NCI-H446 treated with DMSO at 0.1 percent for 48 hours (cell line): ENCODE data around the gene AGBL3.

Source experiments
- DNase-seq: peaks from one replicate; lab custom pipeline; 2025; lab: John Stamatoyannopoulos, UW

Gene AGBL3

DNA sequence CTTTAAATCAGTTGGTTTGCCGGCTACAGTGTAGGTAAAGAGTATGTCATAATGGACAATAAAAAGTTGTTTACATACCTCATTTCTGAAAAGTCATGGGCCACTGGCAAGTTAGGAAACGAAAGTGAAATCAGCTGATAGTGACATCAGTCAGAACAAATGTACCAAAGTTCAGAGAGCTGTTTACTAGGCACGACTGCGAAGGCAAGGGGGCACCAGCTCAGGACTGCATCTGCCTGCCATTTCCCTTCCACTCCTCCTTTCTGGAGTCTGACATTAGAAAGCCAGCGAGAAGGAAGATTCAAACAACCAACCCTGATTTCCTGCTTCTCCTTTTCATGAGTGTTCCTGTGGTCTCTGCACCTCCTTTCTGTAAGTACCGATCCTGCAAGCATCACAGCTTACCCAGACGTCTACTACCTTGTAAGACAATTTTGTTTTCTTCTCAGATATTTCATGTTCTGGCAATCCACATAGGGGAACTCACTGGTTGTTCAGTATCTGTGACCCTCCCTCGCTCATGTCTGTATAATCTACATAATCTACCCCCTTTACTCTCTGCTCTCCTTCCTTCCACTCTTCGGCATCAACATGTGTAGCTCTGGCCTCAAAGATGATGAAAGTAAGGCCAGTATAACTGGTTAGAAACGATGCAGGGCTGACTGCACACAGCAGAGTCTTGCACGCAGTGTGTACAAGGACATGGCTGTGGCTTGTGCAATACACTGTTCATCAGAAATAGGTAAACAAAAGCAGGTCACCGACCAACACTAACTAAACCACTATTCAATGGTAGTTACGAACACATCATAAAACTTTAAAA, 161.8 kb downstream of the AGBL3 start, which contains the start of gene TMEM140:
Gene TMEM140 (plus strand): TSS at position 174 of the 823 bp plus-strand sequence. CDS start 16,370 bp downstream, outside the sequence.
- DNase-seq, result no peak

DNA sequence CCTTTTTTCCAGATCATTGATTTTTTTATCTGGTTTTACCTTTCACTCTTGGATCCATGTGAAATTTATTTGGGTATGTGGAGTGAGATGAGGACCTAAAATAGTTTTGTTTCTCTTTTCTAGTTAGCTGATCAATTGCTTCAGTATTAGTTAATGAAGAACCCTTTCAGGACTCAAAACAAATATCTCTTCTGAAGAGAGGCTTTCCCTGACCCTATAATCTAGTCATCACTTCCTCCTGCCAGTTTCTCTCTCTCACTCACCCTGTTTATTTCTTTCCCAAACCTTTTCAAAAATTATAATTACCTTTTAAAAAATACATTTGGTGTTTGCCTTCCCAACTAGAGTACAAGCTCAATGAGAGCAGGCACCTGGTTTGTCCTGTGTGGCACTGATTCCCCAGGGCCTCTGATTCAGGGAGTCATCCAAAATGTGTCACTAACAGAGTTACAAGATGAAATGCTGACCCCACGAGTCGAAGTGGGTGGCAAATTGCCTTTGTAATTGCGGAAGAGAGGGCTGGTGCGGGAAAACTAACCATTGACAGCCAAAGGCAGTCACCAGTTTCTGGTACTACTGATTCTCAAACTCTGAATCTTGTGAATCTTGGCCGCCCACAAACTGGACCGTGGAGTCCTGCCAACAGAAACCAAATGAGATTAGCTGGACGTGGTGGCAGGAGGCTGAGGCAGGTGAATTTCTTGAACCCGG, 163.9 kb downstream of the AGBL3 start:
- DNase-seq, result no peak

DNA sequence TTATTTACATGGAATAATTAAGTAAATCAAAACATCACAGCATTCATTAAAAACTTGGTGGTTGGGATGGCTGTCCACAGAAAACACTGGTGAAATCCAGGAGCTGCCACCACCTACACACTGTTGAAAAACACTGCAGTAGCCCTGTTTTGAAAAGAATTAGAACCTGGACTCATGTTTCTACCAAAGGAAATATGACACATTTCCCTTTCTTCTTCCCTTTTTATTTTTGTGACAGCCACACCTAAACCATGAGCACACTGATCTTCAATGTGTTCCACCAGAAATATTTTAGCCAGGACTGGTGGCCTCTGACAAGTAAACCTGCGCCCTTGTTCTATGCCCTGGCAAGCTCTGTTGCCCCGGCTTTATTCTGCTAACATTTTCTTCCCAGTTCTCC, 164.8 kb downstream of the AGBL3 start:
- no peak for DNase-seq

DNA sequence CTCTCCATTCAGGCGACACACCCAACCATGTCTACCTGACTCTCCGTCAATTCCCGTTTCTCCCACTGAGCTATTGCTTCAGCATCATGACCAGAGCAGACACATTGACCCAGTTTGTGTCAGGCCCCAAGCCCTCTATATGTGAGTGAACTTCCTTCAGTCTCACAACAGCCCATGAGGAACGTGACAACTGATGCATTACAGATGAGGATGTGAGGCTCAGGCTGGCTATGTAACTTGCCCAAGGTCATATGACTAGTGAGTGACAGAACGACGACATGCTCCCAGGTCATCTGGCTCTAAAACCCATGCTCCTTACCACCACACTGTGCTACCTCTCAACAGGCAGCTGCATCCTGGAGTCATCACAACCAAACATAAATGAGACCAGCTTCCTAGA, 165.2 kb downstream of the AGBL3 start:
- no peak for DNase-seq

DNA sequence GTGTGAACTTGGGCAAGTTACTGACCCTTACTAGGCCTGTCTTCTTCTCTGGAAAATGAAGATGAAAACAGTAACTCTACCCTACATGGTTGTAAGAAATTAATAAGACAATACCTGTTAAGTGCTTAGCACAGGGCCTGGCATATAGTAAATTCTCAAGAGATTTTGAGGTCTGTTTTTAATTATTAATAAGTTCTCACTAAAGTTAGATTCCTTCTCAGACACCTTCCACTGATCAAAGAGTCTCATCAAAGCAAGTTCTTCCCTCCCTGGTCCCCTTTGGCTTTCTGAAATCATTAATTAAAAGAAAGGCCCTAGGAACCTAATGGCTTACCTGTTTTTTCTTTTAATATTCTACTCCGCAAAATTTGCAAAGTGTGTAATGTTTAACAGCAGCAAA, 166.1 kb downstream of the AGBL3 start:
- DNase-seq, result no peak

DNA sequence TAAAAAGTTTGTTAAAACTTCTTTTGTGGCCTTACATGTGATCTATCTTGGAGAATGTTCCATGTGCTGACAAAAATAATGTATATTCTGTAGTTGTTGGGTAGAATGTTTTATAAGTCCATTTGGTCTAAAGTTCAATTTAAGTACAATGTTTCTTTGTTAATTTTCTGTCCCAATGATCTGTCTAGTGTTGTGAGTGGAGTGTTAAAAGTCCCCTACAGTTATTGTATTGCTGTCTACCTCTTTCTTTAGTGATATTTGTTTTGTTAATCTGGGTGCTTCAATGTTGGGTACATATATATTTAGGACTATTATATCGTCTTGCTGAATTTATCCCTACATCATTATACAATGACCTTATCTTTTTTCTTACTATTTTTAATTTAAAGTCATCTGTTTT, 168.4 kb downstream of the AGBL3 start:
- no peak for DNase-seq

DNA sequence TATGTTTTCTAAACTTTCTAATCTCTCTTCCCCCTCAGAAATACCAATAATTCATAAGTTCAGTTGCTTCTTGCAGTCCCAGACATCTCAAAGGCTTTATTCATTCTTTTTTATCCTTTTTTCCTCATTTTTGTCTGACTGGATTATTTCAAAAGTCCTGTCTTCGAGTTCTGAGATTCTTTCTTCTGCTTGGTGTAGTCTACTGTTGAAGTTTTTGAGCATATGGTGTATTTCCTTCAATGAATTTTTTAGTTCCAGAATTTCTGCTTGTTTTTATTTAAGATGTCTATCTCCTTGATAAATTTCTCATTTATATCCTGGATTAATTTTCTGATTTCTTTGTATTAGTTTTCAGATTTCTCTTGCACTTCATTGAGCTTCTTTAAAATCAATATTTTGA, 170.0 kb downstream of the AGBL3 start:
- DNase-seq, result no peak

DNA sequence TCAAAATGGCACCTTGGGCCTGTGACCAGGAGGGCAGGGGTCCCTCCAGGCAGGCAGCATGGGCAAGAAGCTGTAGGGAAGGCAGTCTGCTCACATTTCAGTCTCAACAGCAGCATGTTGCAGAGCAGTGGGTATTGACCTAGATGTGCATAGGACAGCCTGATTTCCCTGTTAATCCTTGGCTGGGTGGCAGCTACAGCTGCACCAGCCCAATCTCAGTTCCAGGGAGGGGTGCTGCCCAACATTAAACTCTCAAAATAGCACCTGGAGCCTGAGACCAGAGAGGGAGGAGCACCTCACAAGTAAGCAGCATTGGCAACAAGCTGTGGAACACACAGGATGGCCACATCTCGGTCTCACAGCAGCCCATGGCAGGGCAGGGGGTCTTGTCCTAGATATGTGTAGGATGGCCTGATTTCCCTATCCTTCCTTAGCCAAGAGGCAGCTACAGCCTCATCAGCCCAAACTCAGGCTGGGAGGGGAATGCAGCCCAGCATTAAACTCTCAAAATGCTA, 171.9 kb downstream of the AGBL3 start:
- DNase-seq, result no peak

DNA sequence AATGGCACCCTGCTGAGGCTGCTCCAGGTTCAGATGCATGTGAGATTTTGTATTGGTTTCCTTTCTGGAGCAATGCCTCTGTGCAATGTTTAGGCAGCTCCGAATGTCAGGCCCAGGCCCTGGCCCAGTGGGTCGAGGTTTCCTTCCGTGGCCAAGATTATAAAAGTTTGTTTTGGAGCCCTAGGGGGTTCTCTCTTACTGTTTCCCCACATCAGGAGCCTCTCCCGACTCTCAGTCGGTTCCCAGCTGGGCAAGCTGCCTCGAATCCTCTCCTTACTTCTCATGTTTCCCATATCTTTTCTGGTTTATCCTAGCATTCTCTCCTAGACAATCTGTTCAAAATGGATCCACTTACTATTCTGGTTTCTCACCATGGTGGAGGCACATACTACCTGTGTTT, 172.6 kb downstream of the AGBL3 start:
- DNase-seq, result no peak

DNA sequence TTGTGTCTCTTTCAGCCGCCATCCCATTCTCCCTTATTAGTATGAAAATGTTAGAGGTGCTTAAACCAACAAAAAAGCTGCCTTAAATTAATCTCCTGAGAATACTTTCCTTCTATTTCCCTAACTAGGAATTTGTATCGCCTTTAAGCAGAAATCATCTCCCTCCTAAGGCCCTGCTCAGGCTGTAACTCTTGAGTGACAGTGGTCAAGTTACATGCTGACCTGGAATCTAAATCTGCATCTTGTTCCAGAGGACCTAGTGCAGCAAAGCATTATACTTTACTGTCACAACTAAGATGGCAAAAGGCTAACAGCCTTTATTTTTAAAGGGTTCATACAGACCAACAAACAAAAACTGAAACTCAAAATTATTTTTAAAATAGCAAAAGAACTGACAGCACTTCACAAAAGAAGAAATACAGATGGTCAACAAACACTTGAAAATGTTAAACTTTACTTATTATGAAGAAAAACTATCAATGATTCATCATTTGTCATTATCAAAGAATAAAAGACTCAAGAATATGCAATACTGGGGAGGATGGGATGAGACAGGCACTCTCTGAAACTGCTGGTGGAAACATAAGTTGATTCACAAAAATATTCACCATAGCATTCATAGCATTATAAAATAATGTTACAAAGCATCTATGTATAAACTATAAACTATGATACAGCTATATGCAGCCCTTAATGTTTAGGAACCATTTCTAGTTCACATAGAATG, 173.2 kb downstream of the AGBL3 start:
- DNase-seq, result no peak

DNA sequence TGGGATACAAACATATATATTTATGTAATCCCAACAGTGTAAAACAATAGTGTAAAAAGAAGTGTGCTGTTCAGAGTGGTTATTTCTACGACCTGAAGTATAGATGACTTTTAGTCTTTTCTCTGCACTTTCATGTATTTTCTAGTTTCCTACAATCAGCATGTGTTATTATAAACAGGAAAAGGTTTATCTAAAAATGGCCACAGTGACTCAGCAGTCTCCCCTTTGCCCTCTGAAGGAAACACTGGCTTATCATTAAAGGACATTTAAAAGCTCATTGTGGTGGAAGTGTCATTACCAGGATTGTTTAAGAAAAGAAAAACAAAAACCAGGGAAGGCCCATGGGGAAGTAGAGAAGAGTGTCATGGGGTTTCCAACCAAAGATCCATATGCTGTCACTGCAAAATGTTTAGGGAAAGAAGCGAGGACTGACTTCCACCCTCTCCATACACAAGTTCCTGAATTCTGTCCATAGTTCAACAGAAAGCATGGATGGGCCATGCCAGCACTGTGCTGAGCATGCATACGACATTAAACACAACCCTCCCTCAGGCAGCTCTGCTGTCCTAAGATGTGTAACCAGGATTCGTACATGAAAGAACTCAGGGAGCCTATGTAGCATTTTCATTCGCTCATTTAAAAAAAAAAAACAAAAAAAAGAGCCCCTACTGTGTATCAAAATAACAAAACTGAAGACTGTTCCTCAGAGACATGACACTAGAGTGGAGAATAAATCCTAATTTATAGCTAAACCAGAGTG, 174.0 kb downstream of the AGBL3 start:
- no peak for DNase-seq

DNA sequence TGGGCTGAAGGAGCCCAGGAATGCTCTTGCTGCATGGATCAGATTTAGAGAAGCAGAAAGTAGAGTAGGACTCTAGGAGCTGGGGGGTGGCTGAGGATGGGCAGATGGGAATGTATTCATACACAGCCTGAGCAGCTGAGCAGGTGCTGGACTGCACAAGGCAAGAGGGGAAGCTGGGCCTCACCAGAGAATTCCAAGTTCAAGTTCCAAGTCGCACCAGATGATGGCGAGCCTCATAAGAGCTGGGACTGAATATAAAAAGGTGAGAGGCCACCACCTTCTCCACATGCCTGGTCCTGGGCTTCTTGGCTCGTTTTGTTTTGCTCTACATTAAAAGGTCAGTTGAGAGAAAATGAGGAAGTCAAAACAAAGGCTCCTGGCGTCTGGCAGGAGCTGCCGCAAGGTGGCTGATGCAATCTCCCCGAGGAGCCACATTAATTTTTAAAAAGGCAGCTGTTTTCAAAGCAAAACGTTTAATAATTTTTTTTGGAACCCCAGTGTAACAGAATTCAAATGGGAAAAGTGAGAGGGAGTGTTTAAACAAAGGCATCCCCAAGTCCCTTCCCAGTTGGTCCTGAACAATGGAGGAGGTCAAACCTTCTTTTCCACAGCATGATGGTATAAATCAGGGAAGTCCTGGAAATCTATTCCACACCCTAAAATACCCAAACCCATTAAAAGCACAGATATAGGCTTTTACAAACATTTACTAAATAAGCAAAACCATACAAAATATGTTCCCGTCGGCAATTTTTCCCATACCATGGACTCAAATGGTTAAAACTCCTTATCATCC, 174.7 kb downstream of the AGBL3 start:
- DNase-seq, result no peak

DNA sequence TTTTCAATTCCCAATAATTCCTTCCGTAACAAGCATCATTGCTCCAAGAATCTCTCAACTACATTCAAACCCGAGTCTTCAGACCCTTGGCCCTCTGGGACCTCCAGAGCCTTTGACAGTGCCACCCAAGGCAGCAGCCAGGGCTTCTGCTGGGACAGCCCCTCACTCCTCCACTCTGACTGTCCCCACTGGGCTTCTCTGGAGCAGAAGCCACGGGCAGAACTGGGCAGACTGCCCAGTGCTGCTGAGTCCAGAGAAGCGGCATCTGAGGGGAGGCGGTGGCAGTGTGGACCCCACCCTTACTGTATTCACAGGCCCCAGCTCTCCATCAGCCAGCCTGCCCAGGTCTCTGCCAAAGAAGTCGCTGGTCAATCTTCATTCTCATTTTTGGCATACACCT, 175.4 kb downstream of the AGBL3 start:
- DNase-seq, result no peak

DNA sequence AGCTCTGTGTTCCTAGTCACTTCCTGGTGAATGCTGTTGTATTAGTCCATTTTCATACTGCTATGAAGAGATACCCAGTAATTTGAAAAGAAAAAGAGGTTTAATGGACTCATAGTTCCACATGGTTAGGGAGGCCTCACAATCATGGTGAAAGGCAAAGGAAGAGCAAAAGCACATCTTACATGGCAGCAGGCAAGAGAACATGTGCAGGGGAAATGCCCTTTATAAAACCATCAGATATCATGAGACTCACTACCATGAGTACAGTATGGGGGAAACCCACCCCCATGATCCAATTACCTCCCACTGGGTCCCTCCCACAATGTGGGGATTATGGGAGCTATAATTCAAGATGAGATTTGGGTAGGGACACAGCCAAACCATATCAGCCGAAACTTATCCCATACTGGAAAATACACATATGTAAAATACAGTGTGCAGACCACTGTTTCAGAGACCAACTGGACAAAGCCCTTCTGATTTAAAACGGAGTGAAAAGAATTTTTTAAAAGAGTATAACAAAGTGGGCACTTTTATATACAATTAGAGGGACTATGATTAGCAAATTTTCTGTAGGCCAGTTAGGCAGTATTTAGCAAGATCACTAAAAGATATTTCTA, 176.2 kb downstream of the AGBL3 start:
- no peak for DNase-seq

DNA sequence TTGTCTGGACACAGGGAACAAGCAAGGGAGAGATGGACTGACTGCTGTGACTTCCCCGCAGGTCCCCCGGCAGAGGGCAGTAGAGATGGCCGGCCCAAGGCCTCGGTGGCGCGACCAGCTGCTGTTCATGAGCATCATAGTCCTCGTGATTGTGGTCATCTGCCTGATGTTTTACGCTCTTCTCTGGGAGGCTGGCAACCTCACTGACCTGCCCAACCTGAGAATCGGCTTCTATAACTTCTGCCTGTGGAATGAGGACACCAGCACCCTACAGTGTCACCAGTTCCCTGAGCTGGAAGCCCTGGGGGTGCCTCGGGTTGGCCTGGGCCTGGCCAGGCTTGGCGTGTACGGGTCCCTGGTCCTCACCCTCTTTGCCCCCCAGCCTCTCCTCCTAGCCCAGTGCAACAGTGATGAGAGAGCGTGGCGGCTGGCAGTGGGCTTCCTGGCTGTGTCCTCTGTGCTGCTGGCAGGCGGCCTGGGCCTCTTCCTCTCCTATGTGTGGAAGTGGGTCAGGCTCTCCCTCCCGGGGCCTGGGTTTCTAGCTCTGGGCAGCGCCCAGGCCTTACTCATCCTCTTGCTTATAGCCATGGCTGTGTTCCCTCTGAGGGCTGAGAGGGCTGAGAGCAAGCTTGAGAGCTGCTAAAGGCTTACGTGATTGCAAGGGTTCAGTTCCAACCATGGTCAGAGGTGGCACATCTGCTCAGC, 178.2 kb downstream of the AGBL3 start:
- no peak for DNase-seq

DNA sequence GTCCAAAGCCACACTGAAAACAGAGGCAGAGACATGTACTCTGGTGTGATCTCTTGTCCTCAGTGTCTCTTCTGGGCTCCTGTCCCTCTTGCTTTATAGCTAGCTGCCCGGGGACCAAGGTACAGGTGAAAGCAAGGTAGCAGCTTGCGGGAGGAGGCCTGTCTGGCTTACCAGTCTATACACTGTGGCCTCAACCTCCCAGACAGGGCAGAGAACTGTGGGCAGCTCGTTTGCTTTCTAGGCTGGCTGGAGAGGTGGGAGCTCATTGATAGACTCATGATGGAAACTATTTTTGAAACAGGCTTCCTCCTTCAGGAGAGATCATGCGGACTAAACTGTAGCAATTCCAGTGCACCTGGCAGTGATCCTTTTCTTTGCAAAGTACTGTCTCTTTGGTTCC, 179.6 kb downstream of the AGBL3 start:
- DNase-seq, result no peak

DNA sequence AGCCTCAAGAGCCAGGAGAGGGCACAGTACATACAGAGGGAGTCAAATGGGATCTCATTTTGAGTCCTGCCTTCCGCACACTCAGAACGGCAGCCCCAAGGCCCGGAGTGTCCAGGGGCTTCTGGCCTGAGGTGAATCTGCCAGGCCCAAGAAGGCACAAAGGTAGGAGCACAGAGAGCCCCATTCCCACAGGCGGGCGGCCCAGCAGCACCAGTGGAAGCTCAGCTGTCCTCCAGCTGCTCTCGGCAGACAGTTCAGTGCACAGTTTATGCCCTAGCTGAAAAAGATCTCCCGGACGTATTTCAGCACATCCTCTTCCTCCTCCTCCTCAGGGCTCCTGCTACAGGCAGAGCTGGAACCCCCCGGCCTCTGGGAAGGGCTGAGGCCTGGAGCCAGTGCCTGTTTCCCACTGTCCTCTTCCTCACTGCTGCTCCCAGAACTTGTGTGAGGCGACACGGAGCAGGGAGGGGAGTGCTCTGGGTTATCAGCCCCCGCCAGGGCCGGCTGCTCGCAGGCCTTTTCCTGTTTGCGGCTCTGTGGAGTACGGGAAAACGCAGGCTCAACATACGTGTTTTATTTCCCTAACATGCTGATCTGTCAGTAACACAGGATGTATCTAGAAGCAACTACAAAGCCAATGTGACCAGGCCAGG, 180.2 kb downstream of the AGBL3 start:
- no peak for DNase-seq

DNA sequence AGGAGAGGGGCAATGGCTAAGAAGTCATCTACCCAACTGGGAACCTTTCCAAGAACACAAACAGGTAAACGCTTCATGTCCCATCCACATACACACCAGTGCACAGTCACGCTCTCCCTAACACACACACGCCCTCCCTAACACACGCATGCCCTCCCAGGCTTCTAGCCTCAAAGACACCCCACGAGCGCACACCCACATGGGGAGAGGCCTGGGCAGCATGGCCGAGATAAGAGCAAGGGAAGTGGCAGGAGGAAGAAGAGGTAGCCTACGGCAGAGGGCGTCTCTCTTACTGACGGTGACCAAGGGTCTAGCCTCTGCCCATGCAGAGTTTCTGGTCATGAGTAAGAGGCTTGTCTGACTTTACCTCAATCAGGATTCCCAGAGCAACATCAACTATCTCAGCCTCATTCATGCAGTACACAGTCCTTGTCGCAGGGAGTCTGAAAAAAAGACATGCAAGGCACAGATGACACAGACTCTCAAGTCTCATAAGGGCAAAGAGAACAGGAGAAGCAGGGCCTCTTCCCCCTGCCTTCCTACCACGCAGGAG, 181.1 kb downstream of the AGBL3 start:
- DNase-seq, result no peak

DNA sequence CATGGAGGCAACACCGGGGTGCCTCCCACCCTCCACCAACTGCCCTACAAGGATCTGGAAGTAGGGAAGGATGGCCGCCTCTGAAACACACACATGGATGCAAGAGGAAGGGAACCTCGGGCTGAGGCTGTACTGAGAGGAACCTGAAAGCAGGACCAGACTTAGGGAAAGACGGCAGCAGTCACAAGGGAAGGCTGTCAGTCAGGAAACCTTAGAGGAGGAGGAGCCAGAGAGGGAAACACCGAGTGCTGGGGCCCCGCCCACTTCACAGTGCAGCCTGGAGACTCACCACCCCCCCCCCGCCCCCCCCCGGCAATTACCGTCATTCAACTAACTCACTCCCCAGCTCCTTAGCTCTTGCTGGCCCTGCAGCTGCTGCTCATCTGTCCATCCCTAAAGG, 181.7 kb downstream of the AGBL3 start:
- no peak for DNase-seq
